ENCODE data around the gene SLC26A2.
A peak's percentile ranks its signal among the peaks of the same experiment; 100 is the strongest.

Gene SLC26A2

GRCh38 chr5:149930749-149931574, 29.6 kb upstream of the SLC26A2 start:
- no peak for TF ChIP-seq CTCF (IDR thresholded peaks at IDR 0.05)
- no peak for DNase-seq (ENCODE audit: low spot score)
- Histone ChIP-seq H3K27ac (no peak overlapping the region), H3K4me3 (no peak overlapping the region)

DNA sequence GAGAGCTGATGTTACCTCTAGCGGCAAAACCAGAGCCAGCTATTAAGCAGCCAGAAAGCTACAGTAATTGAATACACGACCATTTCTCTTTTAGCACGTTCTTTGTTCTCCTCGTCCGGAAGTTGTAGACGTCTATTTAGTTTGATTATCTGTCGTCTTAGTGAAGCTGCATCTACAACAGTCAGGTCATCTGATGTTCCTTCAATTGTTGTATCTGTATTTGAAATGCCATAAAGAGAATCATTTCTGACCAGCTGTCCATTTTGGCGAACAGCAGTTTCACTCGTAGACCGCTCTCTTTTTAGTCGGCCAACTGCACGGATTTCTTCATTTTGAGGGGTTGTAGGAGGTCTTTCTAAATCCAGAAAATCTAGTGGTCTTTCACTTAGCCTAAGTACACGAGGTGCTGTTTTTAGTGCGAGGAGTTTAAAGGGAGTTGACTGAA, 28.5 kb upstream of the SLC26A2 start:
- DNase-seq (ENCODE audit: low spot score), result no peak
- H3K4me3 ChIP-seq, result peak overlapping the region; percentile 49
- H3K27ac ChIP-seq, result no peak overlapping the region
- TF ChIP-seq CTCF (IDR thresholded peaks at IDR 0.05), result no peak

DNA sequence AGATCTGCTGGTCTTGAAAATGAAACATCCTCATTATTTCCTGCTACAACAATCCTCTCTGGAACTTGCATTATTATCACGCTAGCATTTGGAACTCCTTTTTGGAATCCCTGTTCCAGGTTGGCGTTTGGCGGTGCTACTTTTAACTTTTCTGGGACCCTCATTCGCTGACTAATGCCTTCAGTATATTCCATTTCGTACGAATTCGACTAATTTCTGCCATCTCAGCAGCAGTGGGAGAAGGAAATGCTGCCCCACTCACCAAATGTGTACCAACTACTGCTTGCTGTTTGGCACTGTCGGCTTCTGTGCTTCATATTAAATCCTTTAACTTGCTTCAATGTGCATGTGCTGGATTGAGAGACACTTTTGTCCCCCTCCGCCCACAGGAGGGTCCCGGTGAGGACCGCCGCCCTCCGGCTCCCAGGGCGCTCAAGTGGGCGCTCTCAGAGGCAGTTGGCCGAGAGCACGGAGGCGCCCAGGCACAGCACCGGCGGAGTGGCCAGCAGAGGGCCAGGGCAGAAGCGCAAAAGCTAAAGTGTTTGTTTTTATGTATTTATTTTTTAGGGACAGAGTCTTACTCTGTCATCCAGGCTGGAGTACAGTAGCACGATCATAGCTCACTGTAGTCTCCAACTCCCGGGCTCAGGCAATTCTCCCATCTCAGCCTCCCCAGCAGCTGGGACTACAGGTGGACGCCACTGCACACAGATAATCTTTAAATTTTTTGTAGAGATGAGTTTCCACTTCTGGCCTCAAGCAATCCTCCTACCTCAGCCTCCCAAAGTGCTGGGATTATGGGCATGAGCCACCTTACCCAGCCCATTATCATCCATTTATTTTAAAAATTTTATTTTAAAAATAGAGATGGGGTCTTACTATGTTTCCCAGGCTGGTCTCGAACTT, 27.9 kb upstream of the SLC26A2 start:
- H3K4me3 ChIP-seq, result peak overlapping the region; percentile 49
- TF ChIP-seq CTCF (IDR thresholded peaks at IDR 0.05), result no peak
- no peak overlapping the region for H3K27ac ChIP-seq
- DNase-seq (ENCODE audit: low spot score), result no peak

DNA sequence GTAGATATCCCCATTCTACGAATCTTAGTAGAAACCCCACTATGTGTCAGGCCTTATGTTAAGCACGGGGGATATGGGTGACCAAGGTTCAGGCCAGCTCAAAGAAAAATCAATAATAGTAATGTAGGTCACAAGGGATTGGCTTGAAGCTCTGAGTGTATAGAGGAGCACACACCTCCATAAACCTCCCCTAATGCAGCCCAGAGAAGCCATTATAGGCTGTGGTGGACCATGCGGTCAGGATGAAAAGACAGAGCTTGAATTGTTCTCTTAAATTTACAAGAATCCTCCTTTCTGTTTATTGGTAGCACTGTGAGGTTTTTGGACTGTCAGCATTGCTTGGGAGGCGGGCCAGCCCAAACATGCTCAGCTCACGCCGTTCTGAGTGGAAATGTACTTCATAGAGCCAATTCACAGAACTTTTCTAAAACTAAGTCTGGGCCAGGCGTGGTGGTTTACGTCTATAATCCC, 25.1 kb upstream of the SLC26A2 start:
- peak overlapping the region in 1 of 2 donors; percentile 67 for H3K27ac ChIP-seq

DNA sequence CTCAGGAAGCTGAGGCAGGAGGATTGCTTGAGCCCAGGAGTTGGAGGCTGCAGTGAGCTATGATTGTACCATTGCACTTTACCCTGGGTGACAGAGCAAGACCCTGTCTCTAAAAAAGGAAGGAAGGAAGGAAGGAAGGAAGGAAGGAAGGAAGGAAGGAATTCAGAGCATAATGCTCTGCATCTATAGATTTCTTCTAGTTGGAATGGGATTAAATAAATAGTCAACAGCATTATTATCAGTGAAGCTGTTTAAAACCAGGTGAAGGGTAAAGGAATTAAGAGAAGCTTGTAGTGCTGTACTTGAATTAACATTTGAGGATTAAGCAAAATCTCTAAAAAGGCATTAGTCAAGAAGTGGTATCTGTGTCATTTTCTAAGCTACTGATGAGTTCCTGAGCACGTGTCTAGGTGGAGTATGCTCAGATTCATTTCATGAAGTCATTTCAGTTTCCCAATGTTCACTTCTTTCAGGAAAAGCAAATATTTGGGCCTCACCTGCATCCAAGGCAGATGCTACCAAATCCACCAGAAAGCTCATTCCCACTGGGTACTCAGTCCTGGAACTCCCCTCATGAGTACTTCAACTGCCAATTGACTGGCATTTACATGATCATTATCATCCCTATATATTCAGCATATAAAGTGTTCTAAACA, 24.4 kb upstream of the SLC26A2 start:
- no peak overlapping the region for H3K4me3 ChIP-seq
- TF ChIP-seq CTCF (IDR thresholded peaks at IDR 0.05), result no peak
- H3K27ac ChIP-seq, result peak overlapping the region in 1 of 2 donors; percentile 67
- DNase-seq (ENCODE audit: low spot score), result no peak

More for the DNA sequence above, 25.1 kb upstream of the SLC26A2 start:
- no peak for DNase-seq (ENCODE audit: low spot score)
- no peak for TF ChIP-seq CTCF (IDR thresholded peaks at IDR 0.05)
- no peak overlapping the region for H3K4me3 ChIP-seq

DNA sequence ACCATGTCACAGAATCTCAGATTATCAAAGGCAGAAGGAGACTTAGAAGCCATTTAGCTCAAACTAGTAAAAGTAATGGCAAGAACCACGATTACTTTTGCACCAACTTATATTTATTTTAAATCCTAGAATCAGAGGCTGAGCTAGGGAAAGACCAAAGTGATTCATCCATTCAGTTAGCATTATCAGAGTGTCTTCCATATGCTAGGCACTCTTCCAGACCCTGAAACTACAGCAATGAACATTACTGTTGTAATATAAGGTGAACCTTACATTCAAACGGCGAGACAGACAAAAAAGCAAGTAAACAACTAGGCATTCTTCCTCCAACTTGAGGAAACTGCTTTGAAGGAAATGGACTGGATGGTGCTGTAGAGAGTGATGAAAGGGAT, 23.9 kb upstream of the SLC26A2 start:
- no peak overlapping the region for H3K4me3 ChIP-seq
- no peak overlapping the region for H3K27ac ChIP-seq
- TF ChIP-seq CTCF (IDR thresholded peaks at IDR 0.05), result no peak
- DNase-seq (ENCODE audit: low spot score), result no peak
